H1 (cell line): Measurements from ENCODE around the gene SLC38A1. TPM values are rescaled to one million over a fixed set of nuclear protein-coding genes. Genes with fewer than 3 reads are reported as not detected.
A peak's percentile ranks its signal among the peaks of the same experiment; 100 is the strongest.

Experiments
- CHD1 ChIP-seq: IDR thresholded peaks from 2 replicates; pipeline ENCODE4 v1.6.1; 2012; ENCODE audit warnings: low read depth, low read length, improper control_type of control experiment
- CHD7 ChIP-seq: fragments of 300-600 bp; sonication (generic); IDR thresholded peaks from 2 replicates; pipeline ENCODE4 v1.7.1; 2012; ENCODE audit warnings: low read length, moderate library complexity, mild to moderate bottlenecking, inconsistent platforms; ENCODE audit not compliant: insufficient replicate concordance
- HDAC2 ChIP-seq, 2 experiments: fragments of 300-600 bp in 1 of 2; sonication (generic) in 1 of 2; IDR thresholded peaks; 2 replicates each; pipeline ENCODE4 v1.6.1; 2011 to 2012; ENCODE audit warnings: low read depth in 2 of 2, low read length in 2 of 2, mild to moderate bottlenecking in 2 of 2, moderate library complexity in 2 of 2, borderline replicate concordance in 1 of 2, inconsistent platforms in 1 of 2
- JUN ChIP-seq: IDR thresholded peaks from 2 replicates; pipeline ENCODE4 v1.6.1; 2011; ENCODE audit warnings: low read depth, mild to moderate bottlenecking, improper control_type of control experiment, low read length
- JUND ChIP-seq: IDR thresholded peaks from 2 replicates; pipeline ENCODE4 v1.6.1; 2011; ENCODE audit warnings: mild to moderate bottlenecking, improper control_type of control experiment, low read length
- PHF8 ChIP-seq: fragments of 200-600 bp; sonication (generic); conservative IDR thresholded peaks from 2 replicates; pipeline ENCODE4 v1.7.1; 2012; ENCODE audit warnings: low read depth, mild to moderate bottlenecking, inconsistent platforms, low read length, moderate library complexity
- RAD21 ChIP-seq, 2 experiments: IDR thresholded peaks in 1 of 2; conservative IDR thresholded peaks in 1 of 2; 2 replicates each; pipeline ENCODE4 v1.6.1; 2011; ENCODE audit warnings: low read depth in 2 of 2, low read length in 2 of 2, improper control_type of control experiment in 1 of 2, inconsistent platforms in 1 of 2, mild to moderate bottlenecking in 1 of 2, moderate library complexity in 1 of 2
- SAP30 ChIP-seq: fragments of 300-600 bp; sonication (generic); IDR thresholded peaks from 2 replicates; pipeline ENCODE4 v1.7.1; 2012; ENCODE audit warnings: low read length, moderate library complexity, mild to moderate bottlenecking, inconsistent platforms; ENCODE audit not compliant: insufficient read depth, insufficient replicate concordance
- polyA plus RNA-seq, 7 experiments: library from polyadenylated mRNA; depleted of rRNA in 3 of 7; stranded (reverse) in 5 of 7; unstranded in 2 of 7; fragments of >200 nt in 5 of 7; fragments of 200-250 nt in 2 of 7; gene quantifications; 1 replicate in 5 of 7; 2 replicates in 1 of 7; 4 replicates in 1 of 7; pipeline versions ENCODE4 v1.2.1 to v1.2.3, GENCODE V29; 2011 to 2013; ENCODE audit warnings: missing spikeins in 2 of 7, mixed read lengths in 2 of 7
- total RNA-seq: library from RNA; stranded (reverse); fragmentation: NEBNext Ultra II Directional; extraction: Animal tissue kit (Norgen Biotek cat#: 25700); gene quantifications from 2 replicates; pipeline ENCODE4 v1.2.1, GENCODE V29; 2021

Gene SLC38A1
- total and polyA plus RNA-seq, 2 of the 8 experiments (the other 6 are each of a cell fraction or from before 2014, with no cell fraction given): 83.4 to 242 TPM

GRCh38 chr12:46268583-46269428 is at the start of gene SLC38A1 (continued):
- no peak for TF ChIP-seq CHD7
- no peak for TF ChIP-seq SAP30
- TF ChIP-seq CHD1: no peak
- peak in 1 of 2 experiments; percentile 30; a peak in 1 of 4 replicates for TF ChIP-seq HDAC2 (IDR thresholded peaks at IDR 0.05; ENCODE audit: borderline replicate concordance in 1 of 2, low read depth in 2 of 2, low read length in 2 of 2)
- no peak for TF ChIP-seq JUN
- peak; percentile 69; the same call in 1 of the 2 replicates for TF ChIP-seq PHF8
- TF ChIP-seq JUND: peak; percentile 49; the same call in 1 of the 2 replicates
- TF ChIP-seq RAD21 (IDR thresholded peaks at IDR 0.05 in 1 of 2, conservative IDR thresholded peaks at IDR 0.05 in 1 of 2; ENCODE audit: low read depth in 2 of 2, low read length in 2 of 2): peak in 1 of 2 experiments; percentile 18; a peak in 1 of 4 replicates
